A375 (cell line): ENCODE data around the gene ILF3. TPM values are rescaled to one million over a fixed set of nuclear protein-coding genes. Genes with fewer than 3 reads are reported as not detected.

Experiments
- small RNA-seq: library from RNA; depleted of rRNA; stranded (forward); fragments of <200 nt; gene quantifications from one replicate; pipeline ENCODE3, GENCODE V24; 2014
- total RNA-seq: library from RNA; depleted of rRNA; stranded (reverse); fragments of >200 nt; shearing (Covaris generic); gene quantifications from 2 replicates; pipeline ENCODE4 v1.2.3, GENCODE V29; 2014; rRNA removed

ILF3 gene
- 351 and 361 TPM in 2 replicates for total RNA-seq

DNA sequence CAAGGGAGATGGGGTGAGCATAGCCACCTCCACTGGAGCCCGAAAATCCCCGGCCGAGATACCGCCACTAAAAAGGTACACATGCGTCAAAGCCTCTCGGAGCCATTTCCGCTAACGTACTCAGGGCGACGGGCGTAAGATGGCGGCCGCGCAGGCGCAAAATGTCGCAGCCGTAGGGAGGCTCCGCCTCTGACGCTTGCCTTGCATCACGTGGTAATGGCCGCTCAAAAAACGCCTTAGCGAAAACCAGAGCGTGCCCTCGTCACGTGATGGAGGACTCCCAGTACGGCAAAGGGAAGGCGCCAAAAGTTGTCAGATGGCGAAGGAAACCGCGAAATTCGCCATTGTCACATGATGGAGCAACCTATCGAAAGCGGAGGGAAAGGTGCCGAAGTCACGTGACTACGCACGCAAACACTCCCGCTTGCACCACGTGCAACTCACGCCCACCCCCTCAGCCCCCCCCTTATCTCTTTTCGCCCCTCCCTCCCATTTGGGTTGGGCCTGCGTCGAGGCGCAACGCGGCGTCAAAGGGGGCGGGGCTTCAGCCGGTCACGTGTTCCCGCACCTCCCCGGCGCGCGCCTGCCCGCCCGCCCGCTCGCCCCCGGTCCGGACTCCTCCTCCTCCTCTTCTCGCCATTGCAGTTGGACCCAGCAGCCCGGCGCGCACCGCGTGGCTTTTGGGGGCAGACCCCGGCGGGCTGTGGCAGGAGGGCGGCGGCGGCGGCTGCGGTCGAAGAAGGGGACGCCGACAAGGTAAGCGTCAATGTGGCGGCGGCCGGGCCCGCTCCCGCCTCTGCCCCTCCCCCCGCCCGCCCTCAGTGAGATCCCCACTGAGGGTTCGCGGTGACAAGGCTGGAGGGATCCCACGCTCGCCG lies at the start of gene ILF3:
Gene ILF3 (plus strand): TSS at position 615 of the 878 bp plus-strand sequence. CDS start 16,260 bp downstream, outside the sequence.

GRCh38 chr19:10625003-10625761 lies 29.0 kb upstream of the ILF3 start, which contains the start of gene SLC44A2:
Gene SLC44A2, plus strand, starts transcription at chr19:10625553. Its CDS starts 81 bp downstream, at chr19:10625634.

DNA sequence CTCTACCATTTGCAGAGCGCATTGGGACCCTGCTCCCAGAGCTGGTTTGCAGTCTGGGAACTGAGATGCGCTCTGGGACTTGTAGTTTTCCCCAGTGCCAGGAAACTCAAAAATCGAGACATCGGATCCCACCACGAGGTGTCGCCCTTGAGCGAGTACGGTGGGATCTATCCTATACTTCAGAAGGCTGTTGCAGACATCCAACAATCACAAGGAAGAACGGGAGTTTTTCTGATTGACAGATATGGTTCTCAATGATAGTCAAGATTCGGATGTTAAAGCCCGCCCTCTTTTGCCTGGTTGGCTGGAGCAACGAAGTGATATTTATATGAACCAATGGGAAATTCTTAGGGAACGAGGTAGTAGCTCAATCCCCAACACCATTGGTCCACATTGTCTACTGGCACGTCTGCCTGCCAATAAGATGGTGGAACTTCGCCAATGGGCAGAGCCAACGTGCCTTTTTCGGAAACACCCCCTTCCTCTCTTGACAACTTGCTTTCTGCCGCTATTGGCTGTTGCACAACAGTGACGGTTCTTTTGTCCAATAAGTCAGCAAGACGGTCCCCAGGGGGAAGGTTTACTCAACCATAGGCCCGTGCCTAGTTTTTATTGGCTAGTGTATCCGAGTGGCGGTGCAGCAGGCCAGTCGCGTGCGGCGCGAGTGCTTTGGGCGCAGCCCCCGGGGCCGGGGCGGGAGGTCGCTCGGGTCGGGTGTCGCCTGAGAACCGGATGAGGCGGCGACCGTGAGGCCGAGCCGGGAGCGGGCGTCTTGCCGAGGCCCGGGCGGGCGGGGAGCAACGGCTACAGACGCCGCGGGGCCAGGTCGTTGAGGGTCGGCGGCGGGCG lies 63.4 kb downstream of the ILF3 start, which contains the start of gene DNM2:
Gene DNM2 (plus strand): TSS at position 724 of the 849 bp plus-strand sequence. CDS start 164 bp downstream, outside the sequence.

Small RNAs within 50 kb of the gene (small RNA-seq; reads per million reads assigned to genes)
- not detected for gene MIR638

Other genes starting within 250 kb of the ILF3 start
- 4.5 and 4.9 TPM in 2 replicates for gene PDE4A, start 233.8 kb upstream of the ILF3 start, total RNA-seq
- gene KEAP1, start 151.0 kb upstream of the ILF3 start, total RNA-seq, result 69.0 and 75.7 TPM in 2 replicates
- gene S1PR5, start 136.9 kb upstream of the ILF3 start, total RNA-seq, result 1.9 and 3.9 TPM in 2 replicates
- gene ATG4D, start 110.4 kb upstream of the ILF3 start, total RNA-seq, result 49.4 and 49.9 TPM in 2 replicates
- 58.0 and 61.9 TPM in 2 replicates for gene KRI1, start 88.3 kb upstream of the ILF3 start, total RNA-seq
- gene CDKN2D, start 85.4 kb upstream of the ILF3 start, total RNA-seq, result 16.3 and 17.4 TPM in 2 replicates
- 4.1 and 5.6 TPM in 2 replicates for gene AP1M2, start 67.0 kb upstream of the ILF3 start, total RNA-seq
- gene SLC44A2, start 28.8 kb upstream of the ILF3 start, total RNA-seq, result 17.6 and 38.2 TPM in 2 replicates
- gene QTRT1, start 47.1 kb downstream of the ILF3 start, total RNA-seq, result 54.7 and 60.1 TPM in 2 replicates
- gene DNM2, start 63.7 kb downstream of the ILF3 start, total RNA-seq, result 94.8 and 95.6 TPM in 2 replicates
- gene TMED1, start 181.9 kb downstream of the ILF3 start, total RNA-seq, result 68.2 and 72.5 TPM in 2 replicates
- gene C19orf38, start 194.1 kb downstream of the ILF3 start, total RNA-seq, result 0.48 TPM in 1 of 2 replicates, not detected in the other
- gene CARM1, start 217.2 kb downstream of the ILF3 start, total RNA-seq, result 44.2 and 53.4 TPM in 2 replicates